ENCODE measurements around the gene TTLL11. TPM values are rescaled to one million over a fixed set of nuclear protein-coding genes. Genes with fewer than 3 reads are reported as not detected.

The TTLL11 gene
- polyA plus RNA-seq, 1 of the 3 experiments (the other 2 are of a cell fraction): 6.8 TPM

GRCh38 chr9:121820286-121821005, 272.7 kb downstream of the TTLL11 start:
- Histone ChIP-seq H3K4me3 (ENCODE audit: low read depth in 2 of 2, low read length in 1 of 2) (no peak overlapping the region), H4K20me1 (ENCODE audit: insufficient read depth) (no peaks in the 10 kb centered on the region), H3K27me3 (ENCODE audit: insufficient read depth) (no peaks in the 10 kb centered on the region), H3K9me3 (no peaks in the 10 kb centered on the region), H3F3A (replicated peaks; ENCODE audit: insufficient read depth) (no peaks in the 10 kb centered on the region), H2AFZ (ENCODE audit: low read depth) (no peak overlapping the region), H3K4me2 (no peak overlapping the region), H3K36me3 (replicated peaks in 1 of 2; ENCODE audit: control insufficient read depth in 1 of 2, insufficient read depth in 2 of 2, low read length in 1 of 2) (no peaks in the 10 kb centered on the region), H3K9ac (no peak overlapping the region), H3K9me2 (no peaks in the 10 kb centered on the region), H3K27ac (ENCODE audit: low read depth in 2 of 2, low read length in 1 of 2) (no peak overlapping the region), H3K79me2 (ENCODE audit: insufficient read depth) (no peaks in the 10 kb centered on the region), H3K4me1 (ENCODE audit: control insufficient read depth in 1 of 2, insufficient read depth in 2 of 2, low read depth in 1 of 2, low read length in 1 of 2) (peaks cover 0 to 28% of the 10 kb centered on the region in 2 experiments; a peak in 2 of 4 replicates)
- no peak for TF ChIP-seq USF1 (IDR thresholded peaks at IDR 0.05; ENCODE audit: borderline replicate concordance, low read depth)
- no peak for TF ChIP-seq MAX (IDR thresholded peaks at IDR 0.05; ENCODE audit: low read depth)
- no peak for TF ChIP-seq FOXM1 (IDR thresholded peaks at IDR 0.05; ENCODE audit: low read depth)
- TF ChIP-seq SIN3A (IDR thresholded peaks at IDR 0.05; ENCODE audit: borderline replicate concordance, low read depth, low read length): no peak
- TF ChIP-seq CHD2 (IDR thresholded peaks at IDR 0.05; ENCODE audit: low read length, partially characterized antibody): no peak
- TF ChIP-seq RCOR1 (IDR thresholded peaks at IDR 0.05; ENCODE audit: low read length): no peak
- TF ChIP-seq EP300 (IDR thresholded peaks at IDR 0.05; ENCODE audit: borderline replicate concordance in 1 of 2, low read depth in 1 of 2, low read length in 1 of 2): no peak
- TF ChIP-seq POLR2AphosphoS5 (IDR thresholded peaks at IDR 0.05; ENCODE audit: low read depth, low read length): no peak
- TF ChIP-seq SMC3 (IDR thresholded peaks at IDR 0.05; ENCODE audit: low read depth, low read length): no peak
- no peak for TF ChIP-seq PBX3 (IDR thresholded peaks at IDR 0.05)
- no peak for TF ChIP-seq IRF3 (IDR thresholded peaks at IDR 0.05; ENCODE audit: low read depth, low read length)
- WGBS (ENCODE audit: low lambda C conversion rate): 88% methylated on average over 3 of the region's 11 CpGs
- ChIA-PET POLR2A (no interaction called here), CTCF (interaction anchor here (1.4 to 1.7 kb wide), 2 partner anchors 12 to 124 kb away, joined by 3 to 5 read pairs; no protein-coding TSS in a partner anchor)
- no peak for DNase-seq

All from SK-N-SH (cell line).